ENCODE data around the gene ZNF280D.
"Not testable (repeated sequence)": the region's sequence is repeated elsewhere in the genome, so short reads cannot be mapped to it uniquely, and the experiment has no call there.

The ZNF280D gene

GRCh38 chr15:56733136-56734012 is at the start of gene ZNF280D:
Gene ZNF280D (minus strand): TSS chr15:56733509. CDS start chr15:56707109, 26,400 bp downstream.
- DNase-seq (ENCODE audit: low spot score) = peak; percentile 74

DNA sequence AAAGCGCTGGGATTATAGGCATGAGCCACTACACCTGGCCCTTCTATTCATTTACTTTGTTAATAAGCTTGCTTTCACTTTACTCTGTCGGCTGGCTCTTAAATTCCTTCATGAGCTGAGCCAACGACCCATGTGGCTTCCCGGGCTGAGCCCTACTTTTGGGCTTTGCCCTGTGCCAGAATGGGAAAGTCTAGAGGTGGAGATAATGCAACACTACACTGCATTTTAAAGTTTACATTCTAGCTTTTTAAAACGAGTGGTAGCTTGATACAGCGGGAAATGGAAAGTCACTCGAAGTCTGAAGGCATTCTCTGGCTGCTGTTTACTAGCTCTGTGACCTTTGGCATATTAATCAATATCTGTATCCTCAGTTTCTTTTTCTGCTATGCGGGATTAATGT is 49.0 kb upstream of the ZNF280D start:
- DNase-seq (ENCODE audit: low spot score) = no peak

- DNase-seq (ENCODE audit: low spot score) = no peak
Observed at GRCh38 chr15:56781666-56782065, 48.4 kb upstream of the ZNF280D start.

DNA sequence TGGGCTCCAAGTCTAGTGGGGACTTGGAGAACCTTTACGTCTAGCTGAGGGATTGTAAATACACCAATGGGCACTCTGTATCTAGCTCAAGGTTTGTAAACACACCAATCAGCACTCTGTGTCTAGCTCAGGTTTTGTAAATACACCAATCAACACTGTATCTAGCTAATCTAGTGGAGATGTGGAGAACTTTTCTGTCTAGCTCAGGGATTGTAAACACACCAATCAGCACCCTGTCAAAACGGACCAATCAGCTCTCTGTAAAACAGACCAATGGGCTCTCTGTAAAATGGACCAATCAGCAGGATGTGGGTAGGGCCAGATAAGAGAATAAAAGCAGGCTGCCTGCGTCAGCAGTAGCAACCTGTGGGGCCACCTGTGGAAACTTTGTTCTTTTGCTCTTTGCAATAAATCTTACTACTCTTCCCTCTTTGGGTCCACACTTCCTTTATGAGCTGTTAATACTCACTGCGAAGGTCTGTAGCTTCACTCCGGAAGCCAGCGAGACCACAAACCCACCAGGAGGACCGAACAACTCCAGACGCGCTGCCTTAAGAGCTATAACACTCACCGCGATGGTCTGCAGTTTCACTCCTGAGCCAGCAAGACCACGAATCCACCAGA is 46.9 kb upstream of the ZNF280D start:
- DNase-seq (ENCODE audit: low spot score) = not testable (repeated sequence)

- DNase-seq (ENCODE audit: low spot score) = not testable (repeated sequence)
Observed at GRCh38 chr15:56779449-56779848, 46.1 kb upstream of the ZNF280D start.

GRCh38 chr15:56778761-56779160 is 45.5 kb upstream of the ZNF280D start:
- DNase-seq (ENCODE audit: low spot score) = no peak

DNA sequence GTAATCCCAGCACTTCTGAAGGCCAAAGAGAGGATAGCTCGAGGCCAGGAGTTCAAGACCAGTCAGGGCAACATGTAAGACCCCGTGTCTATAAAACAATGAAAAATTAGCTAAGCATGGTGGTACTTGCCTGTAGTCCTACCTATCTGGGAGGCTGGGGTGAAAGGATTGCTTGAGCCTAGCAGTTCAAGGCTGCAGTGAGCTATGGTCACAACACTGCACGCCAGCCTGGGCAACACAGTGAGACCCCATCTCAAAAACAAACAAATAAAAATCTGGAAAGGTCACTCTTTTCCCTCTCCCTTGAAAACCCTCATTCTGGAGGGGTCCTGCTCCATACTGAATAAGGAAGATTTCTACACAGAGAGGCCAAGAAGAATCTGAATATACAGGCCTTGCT is 43.5 kb upstream of the ZNF280D start:
- DNase-seq (ENCODE audit: low spot score) = no peak

DNA sequence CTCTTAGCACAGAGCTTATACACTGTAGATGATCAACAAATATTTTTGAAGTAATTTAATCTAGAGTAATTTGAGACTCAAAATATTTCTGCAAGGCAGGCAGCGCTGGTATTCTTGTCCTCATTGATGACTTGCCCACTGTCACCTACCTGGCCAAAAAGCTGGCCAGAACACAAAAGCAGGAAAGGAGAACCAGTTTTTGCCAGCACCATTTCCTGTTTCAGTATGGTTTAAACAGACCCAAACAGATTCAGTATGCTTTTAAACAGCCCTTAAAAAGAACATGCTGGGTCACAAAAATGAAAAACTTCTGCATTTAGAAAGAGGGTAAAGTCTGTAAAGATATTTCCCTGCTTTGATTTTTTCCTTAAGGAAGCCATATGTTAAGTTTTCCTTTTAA is 42.3 kb upstream of the ZNF280D start:
- no peak for DNase-seq (ENCODE audit: low spot score)

- DNase-seq (ENCODE audit: low spot score) = no peak
Observed at GRCh38 chr15:56774356-56774755, 41.0 kb upstream of the ZNF280D start.

DNA sequence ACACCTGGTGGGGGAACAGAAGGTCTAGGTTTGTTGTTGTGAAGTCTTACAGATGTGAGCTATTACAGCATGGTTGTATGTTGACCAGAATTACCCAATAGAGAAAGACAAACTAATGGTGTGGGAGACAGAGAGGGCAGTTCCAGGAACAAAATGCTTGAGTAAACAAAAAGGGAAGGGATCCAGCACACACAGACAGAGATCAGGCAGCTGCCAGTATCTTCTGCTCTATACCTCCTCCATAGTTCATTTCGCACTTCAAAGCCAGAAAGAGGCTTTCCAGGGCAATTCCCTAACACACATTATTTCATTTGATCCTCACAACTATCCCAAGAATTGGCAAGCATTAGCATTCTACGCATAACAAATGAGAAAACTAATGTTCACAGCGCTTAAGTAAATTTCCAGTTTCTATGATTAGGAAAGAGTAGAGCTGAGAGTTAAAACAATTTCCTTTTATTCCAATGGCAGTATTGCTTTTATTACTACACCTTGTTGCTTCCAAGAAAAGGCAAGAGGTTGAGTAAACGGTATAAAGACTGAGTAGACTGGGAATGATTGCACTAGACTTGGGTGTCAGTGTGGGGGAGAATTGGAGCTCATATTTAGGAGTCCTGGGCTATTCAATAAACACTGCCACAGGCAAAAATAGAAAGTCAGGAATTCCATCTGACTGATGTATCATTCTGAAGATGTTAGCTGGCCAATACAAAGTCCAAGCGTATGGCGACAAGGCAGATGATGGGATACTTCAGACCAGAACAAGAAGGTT is 39.7 kb upstream of the ZNF280D start:
- DNase-seq (ENCODE audit: low spot score) = peak; percentile 19

DNA sequence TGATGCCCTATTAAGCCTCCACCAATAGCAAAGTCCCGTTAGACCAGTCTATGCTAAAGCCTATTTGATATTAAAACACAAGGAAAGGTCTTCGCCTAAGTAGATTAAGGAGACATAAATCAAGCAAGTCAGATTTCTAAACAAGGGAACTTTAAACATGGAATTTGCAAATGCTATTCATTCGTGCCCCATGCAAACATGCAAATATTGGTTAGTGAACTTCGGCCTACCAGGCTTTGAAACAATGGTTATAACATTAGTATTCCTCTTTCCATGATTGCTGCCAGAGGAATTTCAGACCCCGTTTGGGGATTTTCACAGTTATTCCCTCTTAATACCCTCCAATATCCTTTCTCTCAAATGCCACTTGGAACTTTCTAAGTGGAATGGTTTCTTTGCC is 36.9 kb upstream of the ZNF280D start:
- no peak for DNase-seq (ENCODE audit: low spot score)

DNA sequence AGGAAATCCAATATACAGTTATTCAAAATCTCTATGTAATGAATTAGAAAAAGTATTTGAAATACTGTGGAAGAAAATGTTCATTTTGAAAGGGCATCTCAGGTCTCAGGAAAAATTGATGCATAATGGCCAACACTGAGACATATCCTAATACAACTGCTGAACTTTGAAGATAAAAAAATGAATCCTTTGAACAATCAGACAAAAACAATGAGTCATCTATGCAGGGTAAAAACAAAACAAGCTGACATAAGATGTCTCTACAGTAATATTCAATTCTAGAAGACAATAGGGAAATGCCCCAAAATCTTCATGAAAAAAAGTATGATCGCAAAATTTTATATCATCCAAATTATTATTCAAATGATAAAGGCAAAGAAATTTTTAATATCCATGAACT is 34.0 kb upstream of the ZNF280D start:
- no peak for DNase-seq (ENCODE audit: low spot score)

GRCh38 chr15:56765251-56765650 is 31.9 kb upstream of the ZNF280D start:
- no peak for DNase-seq (ENCODE audit: low spot score)

DNA sequence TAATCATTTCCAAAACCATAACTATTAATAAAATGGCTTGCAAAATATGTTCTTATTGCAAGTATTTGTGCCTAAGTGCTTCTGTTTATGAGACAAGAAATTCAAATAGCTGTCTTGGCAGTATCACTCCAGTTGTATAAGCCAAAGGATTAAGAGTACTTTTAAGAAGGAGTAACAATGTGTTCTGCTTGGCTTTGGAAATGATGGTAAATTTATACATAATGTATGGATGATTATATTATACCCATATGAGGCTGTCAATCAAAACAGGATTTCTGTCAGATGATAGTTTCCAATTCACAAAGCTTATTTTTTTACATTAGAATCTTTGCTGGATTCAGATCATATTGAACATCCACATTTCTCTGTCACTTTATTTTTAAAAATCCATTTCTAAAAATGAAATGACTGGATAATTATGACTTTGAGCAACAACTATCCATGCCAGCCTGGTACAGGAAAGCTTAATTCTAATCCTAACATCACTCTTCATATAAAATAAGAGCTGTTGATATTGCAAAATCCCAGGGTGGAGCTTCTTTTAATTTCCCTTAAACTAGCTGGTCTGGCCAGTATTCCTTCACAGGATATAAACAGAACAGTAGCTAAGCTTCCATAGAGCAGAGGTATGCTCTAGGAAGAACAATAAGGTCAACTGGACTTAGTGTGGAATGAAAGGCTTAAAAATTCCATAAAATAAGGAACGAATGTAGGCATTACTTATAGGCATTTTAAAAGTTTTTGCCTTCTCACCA is 30.0 kb upstream of the ZNF280D start:
- DNase-seq (ENCODE audit: low spot score) = no peak

- DNase-seq (ENCODE audit: low spot score) = no peak
Observed at GRCh38 chr15:56760186-56760585, 26.9 kb upstream of the ZNF280D start.

DNA sequence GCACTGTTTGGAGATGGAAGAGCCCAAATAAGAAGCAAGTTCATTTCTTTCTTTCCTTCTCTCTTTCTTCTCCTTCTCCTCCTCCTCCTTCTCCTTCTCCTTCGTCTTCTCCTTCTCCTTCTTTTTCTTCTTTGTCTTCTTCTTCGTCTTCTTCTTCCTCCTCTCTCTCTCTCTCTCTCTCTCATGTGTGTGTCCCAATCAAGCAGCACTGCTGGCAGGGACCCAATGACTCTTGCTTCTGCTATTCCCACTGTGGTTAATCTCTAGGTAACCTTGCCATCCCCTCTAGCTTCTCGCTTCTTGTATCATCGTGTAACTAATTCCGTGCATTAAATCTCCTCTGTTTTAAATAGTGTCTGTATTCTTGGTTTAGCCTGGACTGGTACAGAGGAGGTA is 26.1 kb upstream of the ZNF280D start:
- DNase-seq (ENCODE audit: low spot score) = peak; percentile 42

- peak; percentile 46 for DNase-seq (ENCODE audit: low spot score)
Observed at GRCh38 chr15:56758770-56759449, 25.6 kb upstream of the ZNF280D start.

DNA sequence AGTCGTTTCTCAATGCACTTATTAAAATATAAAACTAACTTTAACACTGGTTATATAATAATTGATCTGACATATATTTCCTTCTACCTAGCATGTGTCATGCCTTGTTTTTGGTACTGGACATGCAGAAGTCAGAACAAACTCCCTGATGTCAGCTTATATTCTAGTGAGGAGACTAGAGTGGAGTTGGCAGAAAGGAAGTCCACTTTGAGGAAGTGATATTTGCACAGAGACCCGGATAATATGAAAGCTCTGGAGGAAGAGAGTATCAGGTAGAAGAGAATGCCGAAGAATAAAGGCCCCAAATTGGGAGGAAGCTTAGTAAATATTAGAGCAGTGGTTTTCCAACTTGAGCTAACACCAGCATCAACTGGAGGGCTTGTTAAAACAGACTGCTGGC is 24.6 kb upstream of the ZNF280D start:
- no peak for DNase-seq (ENCODE audit: low spot score)

DNA sequence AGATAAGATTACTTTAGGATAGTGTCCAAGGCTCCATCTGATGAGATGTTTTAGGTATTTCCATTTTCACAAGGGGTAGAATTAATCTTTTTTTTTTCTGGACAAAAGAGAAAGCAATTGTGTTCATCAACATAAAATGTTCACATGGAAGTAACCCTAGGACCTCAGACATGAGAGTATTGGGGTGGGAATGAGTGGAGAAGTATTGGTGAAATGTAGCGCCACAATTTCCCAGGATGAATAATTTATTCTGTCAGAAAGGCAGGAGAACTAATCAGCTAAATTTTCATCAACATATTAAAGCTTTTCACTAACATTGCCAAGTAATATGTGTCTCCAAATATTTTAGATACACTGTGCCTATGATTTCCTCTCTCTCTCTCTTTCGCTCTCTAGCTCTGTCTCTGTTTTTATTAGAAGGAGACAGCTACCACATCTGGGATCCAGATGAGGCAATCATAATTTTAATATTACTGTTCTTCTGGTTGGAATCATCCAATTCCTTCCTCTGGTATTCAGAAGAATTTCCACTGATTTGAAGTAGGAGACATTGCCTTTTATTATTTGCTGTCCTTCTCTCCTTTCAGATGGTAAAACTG is 21.6 kb upstream of the ZNF280D start:
- no peak for DNase-seq (ENCODE audit: low spot score)

GRCh38 chr15:56752986-56753385 is 19.7 kb upstream of the ZNF280D start:
- no peak for DNase-seq (ENCODE audit: low spot score)

GRCh38 chr15:56749982-56750381 is 16.7 kb upstream of the ZNF280D start:
- DNase-seq (ENCODE audit: low spot score) = no peak
